Measurements from ENCODE around the gene RTBDN.

Gene RTBDN

DNA sequence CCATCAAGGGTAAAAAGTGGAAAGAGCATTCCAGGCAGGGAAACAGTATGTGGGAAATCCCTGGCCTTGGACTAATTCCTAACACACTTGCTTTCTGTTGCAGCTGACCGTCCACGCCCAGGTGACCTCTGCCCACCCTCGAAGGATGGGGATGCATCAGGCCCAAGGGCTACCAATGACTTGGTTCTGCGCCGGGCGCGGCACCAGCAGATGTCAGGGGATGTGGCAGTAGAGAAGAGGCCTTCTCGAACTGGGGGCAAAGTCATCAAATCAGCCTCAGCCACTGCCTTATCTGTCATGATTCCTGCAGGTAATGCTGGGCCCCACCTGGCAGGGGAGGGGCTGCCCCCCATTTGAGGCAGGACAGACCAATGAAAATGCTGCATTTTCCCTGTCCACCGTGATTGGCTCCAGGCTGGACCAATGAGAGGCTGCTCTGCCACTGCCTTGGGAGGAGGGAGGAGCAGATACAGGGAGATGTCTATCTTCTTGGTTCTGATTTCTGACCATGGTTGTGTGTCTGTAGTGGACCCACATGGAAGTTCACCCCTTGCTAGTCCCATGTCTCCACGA lies 34.2 kb upstream of the RTBDN start:
- TF ChIP-seq, protein P1, sequence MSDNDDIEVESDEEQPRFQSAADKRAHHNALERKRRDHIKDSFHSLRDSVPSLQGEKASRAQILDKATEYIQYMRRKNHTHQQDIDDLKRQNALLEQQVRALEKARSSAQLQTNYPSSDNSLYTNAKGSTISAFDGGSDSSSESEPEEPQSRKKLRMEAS (IDR thresholded peaks at IDR 0.05), result no peak
- TF ChIP-seq YY1 (IDR thresholded peaks at IDR 0.05; ENCODE audit: low read depth) (no peak), EGR1 (IDR thresholded peaks at IDR 0.05) (no peak), TAF1 (IDR thresholded peaks at IDR 0.05; ENCODE audit: low read depth) (no peak), TCF12 (IDR thresholded peaks at IDR 0.05; ENCODE audit: low read depth) (no peak), EP300 (IDR thresholded peaks at IDR 0.05; ENCODE audit: borderline replicate concordance) (no peak), RAD21 (IDR thresholded peaks at IDR 0.05; ENCODE audit: low read depth) (no peak), CEBPB (IDR thresholded peaks at IDR 0.05) (no peak), CREB1 (IDR thresholded peaks at IDR 0.05; ENCODE audit: low read depth) (no peak), TEAD4 (IDR thresholded peaks at IDR 0.05) (no peak)
- TF ChIP-seq, protein P2, sequence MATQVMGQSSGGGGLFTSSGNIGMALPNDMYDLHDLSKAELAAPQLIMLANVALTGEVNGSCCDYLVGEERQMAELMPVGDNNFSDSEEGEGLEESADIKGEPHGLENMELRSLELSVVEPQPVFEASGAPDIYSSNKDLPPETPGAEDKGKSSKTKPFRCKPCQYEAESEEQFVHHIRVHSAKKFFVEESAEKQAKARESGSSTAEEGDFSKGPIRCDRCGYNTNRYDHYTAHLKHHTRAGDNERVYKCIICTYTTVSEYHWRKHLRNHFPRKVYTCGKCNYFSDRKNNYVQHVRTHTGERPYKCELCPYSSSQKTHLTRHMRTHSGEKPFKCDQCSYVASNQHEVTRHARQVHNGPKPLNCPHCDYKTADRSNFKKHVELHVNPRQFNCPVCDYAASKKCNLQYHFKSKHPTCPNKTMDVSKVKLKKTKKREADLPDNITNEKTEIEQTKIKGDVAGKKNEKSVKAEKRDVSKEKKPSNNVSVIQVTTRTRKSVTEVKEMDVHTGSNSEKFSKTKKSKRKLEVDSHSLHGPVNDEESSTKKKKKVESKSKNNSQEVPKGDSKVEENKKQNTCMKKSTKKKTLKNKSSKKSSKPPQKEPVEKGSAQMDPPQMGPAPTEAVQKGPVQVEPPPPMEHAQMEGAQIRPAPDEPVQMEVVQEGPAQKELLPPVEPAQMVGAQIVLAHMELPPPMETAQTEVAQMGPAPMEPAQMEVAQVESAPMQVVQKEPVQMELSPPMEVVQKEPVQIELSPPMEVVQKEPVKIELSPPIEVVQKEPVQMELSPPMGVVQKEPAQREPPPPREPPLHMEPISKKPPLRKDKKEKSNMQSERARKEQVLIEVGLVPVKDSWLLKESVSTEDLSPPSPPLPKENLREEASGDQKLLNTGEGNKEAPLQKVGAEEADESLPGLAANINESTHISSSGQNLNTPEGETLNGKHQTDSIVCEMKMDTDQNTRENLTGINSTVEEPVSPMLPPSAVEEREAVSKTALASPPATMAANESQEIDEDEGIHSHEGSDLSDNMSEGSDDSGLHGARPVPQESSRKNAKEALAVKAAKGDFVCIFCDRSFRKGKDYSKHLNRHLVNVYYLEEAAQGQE (IDR thresholded peaks at IDR 0.05; ENCODE audit: low read depth), result no peak

DNA sequence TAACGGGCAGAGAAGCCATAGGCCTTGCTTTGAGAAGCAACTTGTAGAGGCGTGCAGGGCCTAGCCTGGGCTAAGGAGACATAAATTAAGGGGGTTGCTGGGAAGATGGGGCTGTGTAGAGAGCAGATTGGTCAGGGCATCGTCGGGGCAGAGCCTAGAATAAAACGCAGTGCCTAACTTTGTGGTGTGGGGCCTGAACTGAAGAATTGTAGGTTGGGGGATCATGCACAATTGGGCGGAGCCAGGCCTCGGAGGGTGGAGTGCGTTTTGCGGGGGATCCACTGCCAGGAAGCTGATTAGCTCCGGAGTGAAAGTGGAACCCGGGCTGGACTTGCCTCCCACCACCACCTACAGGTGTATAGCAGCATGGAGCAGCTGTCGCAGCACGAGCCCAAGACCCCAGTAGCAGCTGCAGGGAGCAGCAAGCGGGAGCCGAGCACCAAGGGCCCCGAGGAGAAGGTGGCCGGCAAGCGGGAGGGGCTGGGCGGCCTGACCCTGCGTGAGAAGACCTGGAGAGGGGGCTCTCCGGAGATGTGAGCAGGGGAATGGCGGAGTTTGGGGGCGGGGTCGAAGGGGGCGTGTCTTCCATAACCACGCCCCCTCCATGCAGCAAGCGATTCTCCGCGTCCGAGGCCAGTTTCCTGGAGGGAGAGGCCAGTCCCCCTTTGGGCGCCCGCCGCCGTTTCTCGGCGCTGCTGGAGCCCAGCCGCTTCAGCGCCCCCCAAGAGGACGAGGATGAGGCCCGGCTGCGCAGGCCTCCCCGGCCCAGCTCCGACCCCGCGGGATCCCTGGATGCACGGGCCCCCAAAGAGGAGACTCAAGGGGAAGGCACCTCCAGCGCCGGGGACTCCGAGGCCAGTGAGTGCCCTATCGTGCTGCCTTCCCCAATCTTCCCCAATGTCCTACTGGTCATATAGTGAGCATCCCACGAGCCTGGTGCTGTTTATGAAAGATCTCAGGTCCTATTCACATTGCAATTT lies 33.0 kb upstream of the RTBDN start:
- TF ChIP-seq TCF12 (IDR thresholded peaks at IDR 0.05; ENCODE audit: low read depth) (no peak), NFIC (IDR thresholded peaks at IDR 0.05) (no peak), CREB1 (IDR thresholded peaks at IDR 0.05; ENCODE audit: low read depth) (no peak), EGR1 (IDR thresholded peaks at IDR 0.05) (no peak), TAF1 (IDR thresholded peaks at IDR 0.05; ENCODE audit: low read depth) (no peak), FOXM1 (IDR thresholded peaks at IDR 0.05; ENCODE audit: borderline replicate concordance, low read depth) (no peak), TEAD4 (IDR thresholded peaks at IDR 0.05) (no peak)
- TF ChIP-seq, protein P1 (IDR thresholded peaks at IDR 0.05), result no peak

DNA sequence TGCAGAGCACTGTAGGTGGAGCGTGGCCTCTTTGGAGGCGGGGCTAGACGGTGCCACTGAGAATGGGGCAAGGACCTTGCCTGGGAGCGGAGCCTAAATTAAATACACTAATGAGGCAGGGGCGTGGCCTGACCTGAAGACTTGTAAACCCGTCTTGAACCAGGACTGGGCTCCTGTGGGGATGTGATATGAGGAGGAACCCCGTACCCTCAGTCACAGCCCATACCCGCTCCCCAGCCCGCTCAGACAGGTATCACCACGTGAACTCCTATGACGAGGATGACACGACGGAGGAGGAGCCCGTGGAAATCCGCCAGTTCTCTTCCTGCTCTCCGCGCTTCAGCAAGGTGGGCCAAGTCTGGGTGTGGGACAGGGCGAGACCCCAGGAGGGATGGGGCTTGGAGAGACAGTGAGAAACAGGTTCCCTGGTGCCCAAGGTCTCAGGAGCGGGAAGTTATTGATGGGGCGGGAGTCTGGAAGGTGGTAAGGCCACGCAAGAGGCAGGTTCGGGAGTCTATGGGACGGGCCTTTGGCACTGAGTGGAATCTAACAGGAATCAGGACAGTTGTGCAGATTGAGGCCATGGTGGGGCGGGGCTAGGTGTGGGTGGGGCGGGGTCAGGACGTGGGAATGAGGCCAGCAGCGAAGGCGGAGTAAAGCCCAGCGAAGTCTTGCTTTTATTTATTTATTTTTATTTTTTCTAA lies 32.2 kb upstream of the RTBDN start:
- TF ChIP-seq, protein P1 (IDR thresholded peaks at IDR 0.05), result no peak
- no peak for TF ChIP-seq TCF12 (IDR thresholded peaks at IDR 0.05; ENCODE audit: low read depth)
- no peak for TF ChIP-seq EP300 (IDR thresholded peaks at IDR 0.05; ENCODE audit: borderline replicate concordance)
- no peak for TF ChIP-seq ZBTB7A (IDR thresholded peaks at IDR 0.05; ENCODE audit: low read depth)
- TF ChIP-seq, protein P2 (IDR thresholded peaks at IDR 0.05; ENCODE audit: low read depth), result no peak
- TF ChIP-seq TEAD4 (IDR thresholded peaks at IDR 0.05), result no peak
- TF ChIP-seq NFIC (IDR thresholded peaks at IDR 0.05), result no peak
- TF ChIP-seq YY1 (IDR thresholded peaks at IDR 0.05; ENCODE audit: low read depth), result no peak
- no peak for TF ChIP-seq CREB1 (IDR thresholded peaks at IDR 0.05; ENCODE audit: low read depth)
- TF ChIP-seq FOXM1 (IDR thresholded peaks at IDR 0.05; ENCODE audit: borderline replicate concordance, low read depth), result no peak
- no peak for TF ChIP-seq CEBPB (IDR thresholded peaks at IDR 0.05)
- no peak for TF ChIP-seq TAF1 (IDR thresholded peaks at IDR 0.05; ENCODE audit: low read depth)
- no peak for TF ChIP-seq RAD21 (IDR thresholded peaks at IDR 0.05; ENCODE audit: low read depth)

DNA sequence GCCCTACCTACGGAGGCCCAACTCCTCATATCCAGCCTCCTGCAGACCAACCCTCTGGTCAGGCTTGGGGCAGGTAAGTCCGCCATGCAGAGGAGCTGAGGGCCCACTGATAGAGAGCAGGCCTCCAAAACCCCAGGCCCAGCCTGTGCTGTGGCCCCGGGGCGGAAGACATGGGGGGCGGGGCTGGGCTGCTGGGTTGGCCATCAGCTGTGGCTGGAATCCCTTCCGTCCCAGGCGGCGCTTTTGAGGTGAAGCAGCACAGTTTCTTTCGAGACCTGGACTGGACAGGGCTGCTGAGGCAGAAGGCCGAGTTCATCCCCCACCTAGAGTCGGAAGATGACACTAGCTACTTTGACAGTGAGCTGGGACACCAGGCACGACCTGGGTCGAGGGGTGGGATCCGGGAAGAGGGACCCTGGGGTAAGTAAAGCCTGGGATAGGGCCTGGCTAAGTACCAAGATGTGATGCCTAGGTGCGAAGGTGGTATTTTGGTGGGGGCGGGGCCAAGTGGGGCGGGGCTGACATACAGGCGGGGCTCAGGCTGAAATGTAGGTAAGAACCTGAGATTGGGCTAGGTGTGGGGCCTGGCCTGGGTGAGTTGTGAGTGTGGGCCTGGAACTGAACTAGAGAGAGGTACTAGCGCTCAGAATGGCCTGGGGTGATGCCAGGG lies 31.5 kb upstream of the RTBDN start:
- TF ChIP-seq EP300 (IDR thresholded peaks at IDR 0.05; ENCODE audit: borderline replicate concordance), result no peak
- no peak for TF ChIP-seq EGR1 (IDR thresholded peaks at IDR 0.05)
- TF ChIP-seq CEBPB (IDR thresholded peaks at IDR 0.05), result no peak
- TF ChIP-seq ZBTB7A (IDR thresholded peaks at IDR 0.05; ENCODE audit: low read depth), result no peak
- TF ChIP-seq RAD21 (IDR thresholded peaks at IDR 0.05; ENCODE audit: low read depth), result no peak
